Measurements from ENCODE around the gene CACNG7. TPM values are rescaled to one million over a fixed set of nuclear protein-coding genes. Genes with fewer than 3 reads are reported as not detected.

CACNG7 gene
- total RNA-seq, 2 experiments from 2014 or later, result not detected

GRCh38 chr19:53957448-53958167 lies 48.5 kb downstream of the CACNG7 start:
- ChIA-PET CTCF (ENCODE audit: unreplicated experiment) (no interaction called here), POLR2A (no interaction called here)
- Histone ChIP-seq H3K4me3 (ENCODE audit: low read depth, low read length, poor library complexity, severe bottlenecking) (no peak overlapping the region), H3K9me3 (ENCODE audit: low read length) (no peaks in the 10 kb centered on the region), H2AFZ (ENCODE audit: low read length) (no peak overlapping the region), H3K4me1 (ENCODE audit: insufficient read depth, low read length, poor library complexity, severe bottlenecking) (no peaks in the 10 kb centered on the region), H3K36me3 (ENCODE audit: insufficient read depth, low read length) (no peaks in the 10 kb centered on the region), H3K27ac (ENCODE audit: low read depth, low read length, poor library complexity, severe bottlenecking) (no peak overlapping the region), H4K20me1 (ENCODE audit: insufficient read depth, low read length) (no peaks in the 10 kb centered on the region), H3K79me2 (ENCODE audit: insufficient read depth, low read depth, low read length) (no peaks in the 10 kb centered on the region), H3K4me2 (ENCODE audit: low read length) (no peak overlapping the region), H3K9me2 (ENCODE audit: insufficient read depth, low read length) (no peaks in the 10 kb centered on the region)
- TF ChIP-seq CTCF (conservative IDR thresholded peaks at IDR 0.05; ENCODE audit: low read length) (no peak), EZH2phosphoT487 (IDR thresholded peaks at IDR 0.05; ENCODE audit: borderline replicate concordance, low read depth, low read length) (no peak)
- DNase-seq (ENCODE audit: low spot score), result no peak
- BruUV-seq (replicated peaks), result no TSS peak
- intact Hi-C loops (cut with micrococcal nuclease; ENCODE audit: unreplicated experiment), result no loop called here

GRCh38 chr19:53958168-53958571 lies 49.1 kb downstream of the CACNG7 start:
- Histone ChIP-seq H3K4me1 (ENCODE audit: insufficient read depth, low read length, poor library complexity, severe bottlenecking) (no peaks in the 10 kb centered on the region), H3K9me3 (ENCODE audit: low read length) (no peaks in the 10 kb centered on the region), H3K79me2 (ENCODE audit: insufficient read depth, low read depth, low read length) (no peaks in the 10 kb centered on the region), H4K20me1 (ENCODE audit: insufficient read depth, low read length) (no peaks in the 10 kb centered on the region), H3K36me3 (ENCODE audit: insufficient read depth, low read length) (no peaks in the 10 kb centered on the region), H3K27ac (ENCODE audit: low read depth, low read length, poor library complexity, severe bottlenecking) (no peak overlapping the region), H3K4me3 (ENCODE audit: low read depth, low read length, poor library complexity, severe bottlenecking) (no peak overlapping the region), H3K9me2 (ENCODE audit: insufficient read depth, low read length) (no peaks in the 10 kb centered on the region), H3K4me2 (ENCODE audit: low read length) (no peak overlapping the region), H2AFZ (ENCODE audit: low read length) (no peak overlapping the region)
- intact Hi-C loops (cut with micrococcal nuclease; ENCODE audit: unreplicated experiment), result no loop called here
- POLR2A ChIA-PET, result no interaction called here
- CTCF ChIA-PET (ENCODE audit: unreplicated experiment), result no interaction called here
- DNase-seq (ENCODE audit: low spot score), result no peak
- TF ChIP-seq EZH2phosphoT487 (IDR thresholded peaks at IDR 0.05; ENCODE audit: borderline replicate concordance, low read depth, low read length) (no peak), CTCF (conservative IDR thresholded peaks at IDR 0.05; ENCODE audit: low read length) (no peak)
- no TSS peak for BruUV-seq (replicated peaks)

All from OCI-LY7 (cell line).